GM18858 (cell line): ENCODE measurements around the gene SPINK7.

Source experiments
- ATAC-seq: cut with Tn5 transposase; IDR thresholded peaks from one replicate; pipeline ENCODE4 v1.9.1; 2021; ENCODE audit not compliant: unreplicated experiment

The SPINK7 gene

DNA sequence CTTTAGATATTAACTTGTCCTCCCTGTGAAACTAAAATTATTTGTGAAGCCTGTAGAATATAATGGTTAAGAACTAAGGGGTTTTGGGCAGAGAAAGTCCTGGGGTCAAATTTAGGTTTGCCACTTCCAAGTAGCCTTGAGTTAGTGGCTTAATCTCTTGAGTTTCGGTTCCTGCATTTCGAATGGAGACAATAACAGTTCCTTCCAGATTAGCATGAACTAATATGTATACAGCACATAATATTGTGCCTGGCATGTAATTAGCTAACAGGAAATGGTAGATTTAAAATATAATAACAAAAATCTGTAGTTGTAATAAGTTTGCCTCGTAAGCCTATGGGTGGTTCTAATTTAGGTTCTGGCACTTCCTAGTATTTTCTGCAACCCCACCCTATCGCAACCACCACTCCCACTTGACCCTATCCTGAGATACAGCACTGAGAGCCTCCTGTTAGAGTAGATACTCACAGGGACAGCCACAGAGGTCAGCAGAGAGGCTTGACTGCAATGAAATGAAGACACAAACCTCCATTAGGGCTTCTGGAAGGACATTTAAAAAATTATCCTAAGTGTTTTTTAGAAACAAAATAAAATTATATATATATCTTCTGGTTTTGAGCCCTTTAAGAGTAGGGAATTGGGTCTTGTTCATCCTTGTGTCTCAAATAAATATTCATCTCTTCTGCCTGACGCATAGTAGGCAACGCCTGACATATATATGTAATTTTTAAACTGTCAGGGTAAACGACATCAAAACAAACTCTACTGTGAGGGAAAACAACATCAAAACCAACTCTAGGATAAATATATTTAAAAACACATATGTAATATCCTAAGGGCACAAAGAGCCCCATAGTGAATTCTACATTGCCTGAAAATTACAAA, 31.6 kb downstream of the SPINK7 start:
- no peak for ATAC-seq

DNA sequence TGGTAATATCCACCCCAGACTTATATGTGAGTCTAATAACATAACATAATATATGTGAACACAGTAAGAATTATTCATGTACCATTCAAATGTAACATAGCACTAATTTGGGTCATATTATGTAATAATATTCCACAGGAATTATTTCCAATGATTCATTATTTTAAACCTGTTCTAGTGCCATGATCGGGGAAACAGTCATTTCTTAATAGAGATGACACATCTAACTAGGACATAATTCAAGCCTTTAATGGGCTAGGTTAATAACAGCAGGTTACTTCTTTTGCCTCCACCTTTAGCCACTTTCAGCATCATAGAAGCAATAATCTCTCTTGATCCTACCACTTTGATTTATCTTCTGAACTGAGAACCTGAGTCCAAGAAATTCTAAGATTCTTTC, 35.5 kb downstream of the SPINK7 start:
- ATAC-seq: no peak

DNA sequence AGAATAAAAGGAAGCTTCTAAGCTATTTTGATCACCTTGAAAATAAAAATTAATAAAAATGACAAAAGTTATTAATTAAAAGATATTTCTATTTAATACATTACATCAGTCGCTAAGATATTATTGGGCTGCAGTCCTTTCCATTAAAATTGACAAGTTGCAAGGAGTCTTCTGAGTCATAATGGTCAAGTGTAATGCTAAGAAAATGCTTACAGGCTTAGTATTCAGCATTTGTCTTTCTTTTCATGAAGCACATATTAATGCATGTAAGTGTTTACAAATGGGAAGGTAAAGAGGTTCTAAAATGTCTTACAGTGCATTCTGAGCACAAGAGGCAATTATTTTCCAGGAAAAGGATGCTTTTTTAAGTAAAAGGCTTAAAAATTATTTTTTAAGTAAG, 40.5 kb downstream of the SPINK7 start:
- no peak for ATAC-seq

DNA sequence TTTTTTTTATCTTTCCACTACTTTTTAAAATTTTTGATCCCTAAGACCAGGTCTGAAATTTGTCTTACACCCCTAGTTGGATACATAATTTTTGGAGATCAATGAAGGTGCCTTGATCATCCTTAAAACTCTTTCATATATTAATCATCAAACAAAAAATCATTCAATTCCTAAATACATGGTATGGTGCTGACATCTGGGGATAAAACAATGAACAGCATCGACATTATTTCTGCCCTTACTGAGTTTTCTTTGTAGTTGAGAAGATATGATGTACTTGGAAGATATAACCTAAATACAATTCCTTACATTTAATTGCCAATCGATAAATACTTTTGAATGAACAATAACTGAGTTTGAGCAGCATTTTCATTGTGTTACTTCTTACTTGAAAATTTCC, 41.4 kb downstream of the SPINK7 start:
- no peak for ATAC-seq

GRCh38 chr5:148364343-148364742, 52.1 kb downstream of the SPINK7 start:
- ATAC-seq: no peak
